Right lung (tissue), 5 donors: ENCODE measurements around the gene COL18A1. TPM values are rescaled to one million over a fixed set of nuclear protein-coding genes. Genes with fewer than 3 reads are reported as not detected.

Source experiments
- DNase-seq, 2 donors: peaks; one replicate each; pipeline ENCODE4 v3.0.0-alpha.2; 2013
- polyA plus RNA-seq, 5 donors: library from polyadenylated mRNA; unstranded; fragments of 120-200 nt; gene quantifications; one replicate each; pipeline versions ENCODE4 v1.2.1 to v1.2.3, GENCODE V29; 2013; ENCODE audit warnings: inconsistent platforms in 1 of 5, low replicate concordance in 1 of 5; ENCODE audit not compliant: insufficient read length in 5 of 5, insufficient read depth in 1 of 5

Gene COL18A1
- polyA plus RNA-seq, 5 donors = 31.9 to 103 (median 57.3) TPM

- DNase-seq = no peak
Measured at GRCh38 chr21:45504516-45505415, 99.8 kb downstream of the COL18A1 start.

DNA sequence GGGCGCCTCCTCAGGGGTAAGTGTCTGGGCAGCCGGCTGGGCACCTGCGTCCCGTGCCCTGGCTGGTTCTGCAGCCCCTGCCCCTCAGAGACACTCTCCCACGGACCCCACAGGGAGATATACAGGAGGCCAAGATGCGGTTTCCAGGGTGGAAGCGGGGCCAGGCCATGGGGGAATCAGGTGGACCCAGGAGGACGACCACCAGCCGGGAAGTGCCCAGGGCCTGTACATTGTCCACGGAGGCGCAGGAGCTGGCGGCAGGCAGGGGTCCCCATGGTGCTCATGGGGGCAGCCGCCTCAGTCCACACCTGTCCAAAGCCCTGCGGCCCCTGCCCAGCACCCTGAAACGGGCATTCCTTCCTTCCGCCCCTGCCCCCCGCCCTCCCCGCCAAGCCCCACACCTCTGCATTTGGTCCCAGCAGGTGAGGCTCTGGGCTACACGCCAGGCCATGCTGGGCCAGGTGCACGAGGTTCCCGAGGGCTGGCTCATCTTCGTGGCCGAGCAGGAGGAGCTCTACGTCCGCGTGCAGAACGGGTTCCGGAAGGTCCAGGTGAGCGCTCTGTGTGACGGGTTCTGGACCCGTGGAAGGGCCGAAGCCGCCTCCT, 100.6 kb downstream of the COL18A1 start:
- DNase-seq = no peak

- no peak for DNase-seq
Measured at GRCh38 chr21:45506241-45506817, 101.4 kb downstream of the COL18A1 start.

- DNase-seq = no peak
Measured at GRCh38 chr21:45506836-45507522, 102.0 kb downstream of the COL18A1 start.

DNA sequence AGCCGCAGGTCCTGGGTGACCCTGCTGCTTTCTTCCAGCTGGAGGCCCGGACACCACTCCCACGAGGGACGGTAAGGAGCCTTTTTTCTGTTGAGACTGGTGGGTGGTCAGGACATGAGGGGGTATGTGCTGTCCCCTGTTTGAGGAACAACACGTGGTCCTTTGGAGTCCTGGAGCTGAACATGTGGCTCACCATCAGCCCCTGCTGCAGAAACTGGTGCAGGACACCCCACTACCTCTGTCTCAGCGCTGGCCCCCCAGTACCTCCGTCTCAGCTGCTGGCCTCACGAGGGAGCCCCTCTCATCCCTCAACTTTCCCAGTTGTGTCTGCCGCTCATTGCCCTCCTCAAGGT, 102.5 kb downstream of the COL18A1 start:
- DNase-seq = no peak

DNA sequence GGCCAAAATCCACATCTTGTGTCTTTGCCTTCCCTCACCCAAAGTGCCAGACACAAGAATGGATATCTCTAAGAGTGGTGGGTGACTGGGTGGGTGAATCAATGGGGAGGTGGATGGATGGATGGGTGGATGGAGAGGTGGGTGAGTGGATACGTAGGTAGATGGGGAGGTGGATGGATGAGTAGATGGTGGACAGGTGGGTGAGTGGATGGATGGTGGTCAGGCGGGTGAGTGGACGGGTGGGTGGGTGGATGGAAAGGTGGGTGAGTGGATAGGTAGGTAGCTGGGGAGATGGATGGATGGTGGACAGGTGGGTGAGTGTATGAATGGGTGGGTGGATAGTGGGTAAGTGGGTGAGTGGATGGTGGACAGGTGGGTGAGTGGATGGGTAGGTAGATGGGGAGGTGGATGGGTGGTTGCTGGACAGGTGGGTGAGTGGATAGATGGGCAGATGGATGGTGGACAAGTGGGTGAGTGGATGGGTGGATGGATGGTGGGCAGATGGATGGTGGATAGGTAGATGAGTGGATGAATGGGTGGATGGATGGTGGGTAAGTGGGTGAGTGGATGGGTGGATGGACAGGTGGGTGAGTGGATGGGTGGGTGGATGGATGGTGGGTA, 103.0 kb downstream of the COL18A1 start:
- DNase-seq = no peak

- no peak for DNase-seq
Measured at GRCh38 chr21:45508607-45509565, 103.9 kb downstream of the COL18A1 start.

- DNase-seq = no peak
Measured at GRCh38 chr21:45509566-45510465, 104.9 kb downstream of the COL18A1 start.

DNA sequence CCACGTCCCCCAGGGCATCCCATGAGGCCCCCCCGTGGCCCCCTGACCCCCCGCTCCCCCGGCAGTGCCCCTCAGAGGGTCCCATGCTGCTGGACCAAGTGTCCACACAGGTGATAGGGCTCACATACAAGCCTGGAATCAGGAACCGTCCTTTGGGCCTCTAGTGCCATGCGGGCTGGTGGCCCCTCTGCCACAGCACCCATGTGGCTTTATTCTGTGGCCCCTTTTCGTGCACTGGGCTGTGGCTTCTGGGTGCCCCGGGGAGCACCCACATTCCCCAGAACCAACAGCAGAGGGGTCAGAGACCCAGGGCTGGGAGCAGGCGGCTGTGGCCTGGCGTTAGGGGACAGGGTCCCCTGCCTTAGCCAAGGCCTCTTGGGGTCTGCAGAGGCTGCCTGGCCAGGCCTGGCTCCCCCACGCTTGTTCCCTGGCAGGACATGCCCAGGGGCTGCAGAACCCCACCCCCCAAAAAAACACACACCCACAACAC, 105.5 kb downstream of the COL18A1 start:
- no peak for DNase-seq

GRCh38 chr21:45511007-45511406, 106.0 kb downstream of the COL18A1 start:
- no peak for DNase-seq

GRCh38 chr21:45511661-45512431, 106.9 kb downstream of the COL18A1 start:
- DNase-seq = no peak

GRCh38 chr21:45512626-45513002, 107.6 kb downstream of the COL18A1 start:
- DNase-seq = no peak

- peak; percentile 46 to 48 for DNase-seq
Measured at GRCh38 chr21:45513003-45513717, 108.2 kb downstream of the COL18A1 start.

GRCh38 chr21:45513741-45514310, 108.9 kb downstream of the COL18A1 start:
- no peak for DNase-seq

DNA sequence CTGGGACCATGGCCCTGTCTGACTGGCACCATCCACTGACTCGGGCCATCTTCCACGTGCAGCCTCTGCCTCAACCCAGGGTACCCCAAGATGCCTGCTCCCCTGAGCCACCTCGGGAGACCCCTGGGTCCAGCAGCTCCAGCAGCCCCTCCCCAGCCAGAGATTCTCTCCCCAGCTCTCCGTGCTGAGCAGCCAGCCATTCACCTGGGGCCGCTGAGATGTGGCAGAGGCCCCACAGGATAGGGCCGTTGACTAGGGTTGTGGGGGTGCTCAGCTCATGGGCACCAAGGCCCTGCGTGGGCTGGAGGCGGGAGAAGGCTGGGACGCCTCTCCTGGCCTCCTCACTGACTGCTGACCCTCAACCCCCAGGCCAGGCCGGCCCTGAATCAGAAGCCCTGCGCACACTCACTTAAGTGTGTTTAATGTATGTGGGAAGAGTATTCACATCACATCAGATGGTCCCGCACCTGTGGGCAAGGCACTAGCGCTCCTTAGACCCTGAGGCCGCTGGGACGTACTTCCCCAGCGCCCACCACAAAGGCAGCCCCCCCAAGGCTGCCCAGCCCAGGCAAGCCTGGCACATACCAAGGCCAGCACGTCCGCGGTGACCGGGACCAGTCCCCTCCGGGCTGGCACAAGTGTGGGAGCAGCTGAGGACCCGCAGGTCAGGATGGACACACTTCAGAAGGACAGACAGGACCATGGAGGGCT, 109.5 kb downstream of the COL18A1 start:
- DNase-seq = no peak

GRCh38 chr21:45515241-45516061, 110.5 kb downstream of the COL18A1 start:
- DNase-seq = no peak
